Kasumi-1 (cell line): ENCODE results near the gene RXFP2.

Source experiments
- DNase-seq, 2 experiments: peaks; one replicate each; lab custom pipeline; 2025; lab: John Stamatoyannopoulos, UW

RXFP2 gene, protein sequence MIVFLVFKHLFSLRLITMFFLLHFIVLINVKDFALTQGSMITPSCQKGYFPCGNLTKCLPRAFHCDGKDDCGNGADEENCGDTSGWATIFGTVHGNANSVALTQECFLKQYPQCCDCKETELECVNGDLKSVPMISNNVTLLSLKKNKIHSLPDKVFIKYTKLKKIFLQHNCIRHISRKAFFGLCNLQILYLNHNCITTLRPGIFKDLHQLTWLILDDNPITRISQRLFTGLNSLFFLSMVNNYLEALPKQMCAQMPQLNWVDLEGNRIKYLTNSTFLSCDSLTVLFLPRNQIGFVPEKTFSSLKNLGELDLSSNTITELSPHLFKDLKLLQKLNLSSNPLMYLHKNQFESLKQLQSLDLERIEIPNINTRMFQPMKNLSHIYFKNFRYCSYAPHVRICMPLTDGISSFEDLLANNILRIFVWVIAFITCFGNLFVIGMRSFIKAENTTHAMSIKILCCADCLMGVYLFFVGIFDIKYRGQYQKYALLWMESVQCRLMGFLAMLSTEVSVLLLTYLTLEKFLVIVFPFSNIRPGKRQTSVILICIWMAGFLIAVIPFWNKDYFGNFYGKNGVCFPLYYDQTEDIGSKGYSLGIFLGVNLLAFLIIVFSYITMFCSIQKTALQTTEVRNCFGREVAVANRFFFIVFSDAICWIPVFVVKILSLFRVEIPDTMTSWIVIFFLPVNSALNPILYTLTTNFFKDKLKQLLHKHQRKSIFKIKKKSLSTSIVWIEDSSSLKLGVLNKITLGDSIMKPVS

DNA sequence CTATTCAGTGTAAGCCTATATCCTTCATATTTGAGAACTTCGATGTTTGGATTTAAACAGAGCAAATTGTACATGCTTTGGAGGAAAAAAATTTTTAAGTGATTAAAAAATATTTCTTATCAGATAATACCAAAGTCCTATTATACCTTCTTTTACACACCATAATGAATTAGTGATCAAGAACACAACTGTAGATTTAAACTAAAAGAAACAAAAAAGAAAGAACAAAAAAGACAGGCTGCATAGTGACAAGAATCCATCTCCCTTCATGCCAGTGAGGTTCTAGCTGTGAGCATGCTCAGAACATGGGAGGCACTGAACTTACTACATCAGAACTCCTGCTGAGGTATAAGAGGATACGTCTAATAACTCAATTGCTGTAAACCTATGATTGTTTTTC, at the start of gene RXFP2:
TSS of gene RXFP2 (plus strand) at position 301 of the 400 bp plus-strand sequence. CDS start at position 388, 87 bp downstream.
- no peak for DNase-seq

GRCh38 chr13:31697290-31697689, 42.0 kb upstream of the RXFP2 start:
- DNase-seq, result no peak

DNA sequence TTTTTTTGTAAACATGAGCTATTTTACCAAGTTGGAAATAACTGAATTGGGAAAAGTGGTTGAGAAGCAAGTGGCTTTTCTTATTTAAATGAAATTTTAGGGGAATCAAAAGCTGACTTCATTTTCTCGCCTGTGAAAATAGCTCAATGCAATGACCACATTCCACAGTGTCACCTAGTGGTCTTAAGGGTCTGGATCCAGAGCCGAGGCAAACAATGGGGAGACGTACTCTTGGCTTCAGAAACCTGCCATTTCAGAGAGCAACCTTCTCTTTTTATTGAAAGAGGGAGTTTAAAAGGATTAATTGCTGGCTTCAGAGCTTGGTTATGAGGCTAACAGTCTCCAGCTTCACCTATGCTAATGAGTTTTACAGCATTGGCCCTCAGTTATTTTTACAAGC, 39.7 kb upstream of the RXFP2 start:
- no peak for DNase-seq

- no peak for DNase-seq
These were observed 35.5 kb upstream of the RXFP2 start for GRCh38 chr13:31703780-31704179.

DNA sequence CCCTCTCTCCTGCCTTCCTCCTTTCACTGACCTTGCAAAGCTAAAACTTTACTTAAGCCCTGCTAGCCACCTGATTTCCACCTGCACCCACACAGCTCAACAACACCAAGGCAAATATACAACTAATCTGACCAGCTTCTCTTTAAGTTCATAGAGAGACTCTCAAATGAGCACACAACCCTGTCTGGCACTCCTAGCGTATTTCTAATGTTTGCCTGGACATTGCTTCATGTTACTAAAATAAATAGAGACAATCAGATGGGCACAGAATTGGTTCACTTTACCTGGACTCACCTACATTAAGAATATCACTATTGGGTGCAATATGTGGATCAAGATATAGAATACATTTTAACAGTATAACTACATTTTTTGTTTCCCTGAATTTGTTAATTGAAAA, 33.2 kb upstream of the RXFP2 start:
- no peak for DNase-seq

DNA sequence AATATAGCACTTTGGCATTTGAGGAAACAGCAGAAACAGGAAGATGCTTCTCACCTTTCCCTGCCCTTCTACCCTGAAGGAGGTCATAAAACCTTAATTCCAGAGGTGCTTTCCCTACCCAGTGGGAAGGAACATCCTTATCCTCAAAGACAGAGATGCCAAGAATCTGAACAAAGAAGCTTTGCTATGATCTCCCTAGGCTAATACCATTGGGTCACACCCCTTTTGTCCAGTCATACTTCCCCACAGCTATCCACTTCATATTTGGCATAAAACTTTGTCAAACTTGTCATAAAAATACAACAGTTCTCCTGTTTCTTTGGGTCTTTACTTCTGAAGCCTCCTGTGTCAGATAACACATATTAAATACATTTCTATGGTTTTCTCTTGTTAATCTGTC, 21.7 kb upstream of the RXFP2 start:
- DNase-seq, result no peak

- no peak for DNase-seq
These were observed 20.1 kb upstream of the RXFP2 start for GRCh38 chr13:31719214-31719613.

- DNase-seq, result no peak
These were observed 16.7 kb upstream of the RXFP2 start for GRCh38 chr13:31722673-31723072.

GRCh38 chr13:31725841-31726240, 13.5 kb upstream of the RXFP2 start:
- no peak for DNase-seq

DNA sequence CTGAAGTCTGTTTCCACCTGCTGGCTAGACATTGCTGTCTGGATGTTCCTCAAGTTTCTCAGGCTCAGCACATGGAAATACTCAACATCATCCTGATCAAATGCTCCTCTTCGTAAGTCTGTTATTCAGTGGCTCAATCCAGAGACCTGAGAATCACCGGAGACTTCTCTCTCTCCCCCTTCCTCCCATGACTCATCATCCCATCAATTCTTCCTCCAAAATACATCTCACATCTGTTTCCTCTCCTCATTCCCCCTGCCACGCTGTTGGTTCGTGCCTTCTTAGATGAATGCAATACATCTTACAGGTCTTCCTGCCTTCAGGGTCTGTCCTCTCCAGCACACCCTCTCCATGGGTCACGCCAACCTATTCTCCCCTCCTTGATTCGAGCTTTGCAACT, 7.4 kb upstream of the RXFP2 start:
- DNase-seq, result peak; percentile 10 to 15

GRCh38 chr13:31733066-31733465, 6.3 kb upstream of the RXFP2 start:
- DNase-seq, result no peak

DNA sequence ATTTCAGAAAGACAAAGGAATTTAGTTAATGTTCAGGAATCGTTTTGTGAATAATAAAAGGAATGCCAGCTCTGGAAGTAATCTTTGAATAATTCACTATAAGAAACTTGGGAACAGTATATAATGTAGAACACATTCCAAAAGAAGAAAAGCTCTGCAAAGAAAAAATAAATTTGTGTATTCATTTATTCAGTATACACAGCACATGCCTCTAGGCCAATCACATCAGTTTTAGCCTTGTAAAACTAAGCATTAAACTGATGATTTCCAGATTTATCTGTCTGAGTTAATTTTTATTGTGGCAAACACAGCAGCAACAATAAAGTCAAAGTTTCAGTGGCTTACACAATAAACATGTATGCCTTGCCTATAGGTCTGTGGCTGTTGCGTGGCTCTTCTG, 5.7 kb upstream of the RXFP2 start:
- no peak for DNase-seq

DNA sequence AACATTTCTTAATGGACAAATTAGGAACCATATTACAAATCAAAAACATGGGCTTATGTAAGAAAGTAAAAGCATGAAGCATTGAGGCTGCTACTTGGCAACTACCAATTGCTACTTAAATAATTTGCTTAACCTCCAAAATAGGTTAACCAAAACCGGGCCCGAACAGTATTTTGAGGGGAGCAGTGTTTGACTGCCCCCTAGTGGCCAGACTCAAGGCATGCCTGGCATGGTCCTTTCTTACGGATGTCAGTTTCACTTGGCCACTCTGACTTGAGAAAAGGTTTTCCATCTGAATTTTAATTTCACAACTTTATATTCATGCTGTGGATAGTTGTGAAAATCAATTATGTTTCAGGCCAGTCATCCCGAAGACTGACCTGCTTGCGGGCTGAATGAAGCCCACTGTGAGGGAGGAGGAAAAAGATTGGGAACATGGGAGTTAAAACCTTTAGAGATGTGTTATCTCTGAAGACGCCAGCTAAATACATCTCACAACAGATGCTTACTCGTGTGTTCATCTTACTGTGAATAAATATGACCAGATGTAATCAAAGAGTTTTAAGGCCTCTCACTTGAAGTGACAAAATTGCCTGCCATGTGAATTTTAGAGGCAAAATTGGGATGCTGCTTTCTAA, 2.9 kb downstream of the RXFP2 start:
- DNase-seq, result peak; percentile 22 to 29

GRCh38 chr13:31747291-31747690, 8.0 kb downstream of the RXFP2 start:
- DNase-seq, result no peak

DNA sequence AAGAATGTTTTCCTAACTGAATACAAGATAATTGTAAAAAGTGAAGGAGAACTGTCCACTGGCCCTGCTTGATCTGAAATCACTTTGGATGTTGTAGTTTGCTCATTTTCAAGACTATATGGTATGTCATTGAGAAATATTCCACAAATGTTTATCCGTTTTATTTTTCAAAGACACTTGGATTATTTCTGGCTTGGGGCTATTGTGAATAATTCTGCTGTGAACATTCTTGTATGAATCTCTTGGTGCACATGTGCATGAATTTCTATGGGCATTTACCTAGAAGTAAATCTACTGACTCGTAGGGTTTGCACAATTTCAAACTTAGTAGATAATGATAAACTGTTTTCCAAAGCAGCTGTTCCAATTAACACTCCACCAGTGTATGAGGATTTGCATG, 8.6 kb downstream of the RXFP2 start:
- DNase-seq, result no peak

GRCh38 chr13:31749929-31750328, 10.6 kb downstream of the RXFP2 start:
- DNase-seq, result no peak

GRCh38 chr13:31755211-31755610, 15.9 kb downstream of the RXFP2 start:
- no peak for DNase-seq

GRCh38 chr13:31755803-31756212, 16.5 kb downstream of the RXFP2 start:
- DNase-seq, result no peak

DNA sequence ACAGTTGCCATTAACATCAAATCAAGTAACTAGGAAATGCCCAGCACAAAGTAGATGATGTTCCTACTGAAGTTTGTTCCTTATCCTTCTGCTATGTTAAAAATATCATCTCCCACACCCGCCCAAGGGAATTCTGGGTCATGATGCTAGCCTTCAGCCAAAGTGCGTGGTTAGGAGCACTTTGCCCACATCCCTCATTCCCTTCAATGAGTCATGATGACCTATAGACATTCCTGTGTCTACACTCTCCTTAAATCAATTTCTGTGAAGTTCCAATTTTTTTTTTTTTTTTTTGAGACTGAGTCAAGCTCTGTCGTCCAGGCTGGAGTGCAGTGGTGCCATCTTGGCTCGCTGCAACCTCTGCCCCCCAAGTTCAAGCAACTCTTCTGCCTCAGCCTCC, 17.0 kb downstream of the RXFP2 start:
- no peak for DNase-seq

GRCh38 chr13:31761951-31762350, 22.6 kb downstream of the RXFP2 start:
- DNase-seq, result no peak

GRCh38 chr13:31764556-31764955, 25.2 kb downstream of the RXFP2 start:
- no peak for DNase-seq

DNA sequence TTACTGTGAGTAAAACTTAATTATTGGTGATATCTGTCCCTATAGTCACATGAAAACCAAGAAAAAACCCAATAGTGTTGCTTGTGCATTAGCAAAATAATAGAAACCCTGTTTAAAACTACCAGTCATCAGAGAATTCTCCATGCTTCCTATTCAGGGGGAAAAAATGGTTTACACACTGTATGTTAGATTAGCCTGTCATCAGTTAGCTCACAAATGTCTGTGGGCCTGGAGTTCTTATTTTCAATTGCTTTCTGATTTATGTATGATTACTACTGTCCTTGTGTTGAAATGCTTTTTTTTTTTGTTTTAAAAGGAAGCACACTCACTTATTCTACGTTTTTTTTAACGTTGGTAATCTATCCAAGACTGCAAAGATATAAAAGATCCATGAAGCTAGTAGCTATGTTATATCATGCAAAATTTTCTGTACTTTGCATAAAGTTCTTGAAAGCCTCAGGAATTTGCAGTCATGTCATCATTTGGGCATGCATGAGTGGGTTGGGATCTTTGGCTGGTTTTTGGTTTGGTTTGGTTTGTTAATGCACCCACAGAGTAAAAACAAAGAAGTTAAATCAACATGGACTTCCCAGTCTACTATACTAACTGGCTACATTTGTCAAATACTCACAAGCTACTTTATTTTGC, 25.9 kb downstream of the RXFP2 start:
- DNase-seq, result no peak
